ENCODE results near the gene EMC9. TPM values are rescaled to one million over a fixed set of nuclear protein-coding genes. Genes with fewer than 3 reads are reported as not detected.
A peak's percentile ranks its signal among the peaks of the same experiment; 100 is the strongest.

Gene EMC9
- total and polyA plus RNA-seq, 8 donors: 13.5 to 24.3 (median 22.5) TPM

DNA sequence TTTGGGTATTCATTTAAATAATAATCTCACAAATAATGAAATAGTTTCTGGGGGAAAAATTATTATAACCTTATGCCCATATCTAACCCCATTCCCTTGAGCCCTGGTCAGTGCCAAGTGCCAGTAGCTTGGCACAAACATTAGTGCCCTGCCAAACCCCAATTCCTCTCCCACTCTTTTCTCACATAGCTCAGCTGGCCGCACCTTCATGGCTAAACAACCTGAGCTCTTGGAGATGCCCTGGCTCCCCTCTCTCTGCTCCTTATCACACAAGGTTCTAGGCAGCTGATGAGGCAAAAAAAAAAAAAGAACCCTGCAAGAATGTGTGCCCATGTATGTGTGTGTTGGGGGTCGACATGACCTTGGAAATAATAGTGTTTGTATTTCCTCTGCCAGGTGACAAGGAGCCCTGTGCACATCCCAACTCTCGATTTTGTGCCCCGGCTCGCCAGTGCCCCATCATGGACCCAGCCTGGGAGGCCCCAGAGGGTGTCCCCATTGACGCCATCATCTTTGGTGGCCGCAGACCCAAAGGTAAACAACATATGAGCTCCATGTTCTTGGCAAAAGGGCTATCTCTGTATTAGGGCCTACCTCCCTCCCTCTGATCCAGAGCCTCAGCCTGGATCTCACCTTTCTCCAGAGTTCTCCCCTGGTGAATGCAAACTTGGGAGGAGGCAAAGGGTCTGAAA, 38.9 kb downstream of the EMC9 start:
- DNase-seq: peak in 1 of 4 donors; percentile 32
- Histone ChIP-seq H3K4me3 (no peak overlapping the region), H3K27ac (no peak overlapping the region), H3K36me3 (peaks cover 0 to 63% of the 10 kb centered on the region in 2 donors), H3K9me3 (no peaks in the 10 kb centered on the region), H3K4me1 (peaks cover 0 to 19% of the 10 kb centered on the region in 2 donors), H3K27me3 (no peaks in the 10 kb centered on the region)
- ATAC-seq: no peak
- TF ChIP-seq, protein P1, sequence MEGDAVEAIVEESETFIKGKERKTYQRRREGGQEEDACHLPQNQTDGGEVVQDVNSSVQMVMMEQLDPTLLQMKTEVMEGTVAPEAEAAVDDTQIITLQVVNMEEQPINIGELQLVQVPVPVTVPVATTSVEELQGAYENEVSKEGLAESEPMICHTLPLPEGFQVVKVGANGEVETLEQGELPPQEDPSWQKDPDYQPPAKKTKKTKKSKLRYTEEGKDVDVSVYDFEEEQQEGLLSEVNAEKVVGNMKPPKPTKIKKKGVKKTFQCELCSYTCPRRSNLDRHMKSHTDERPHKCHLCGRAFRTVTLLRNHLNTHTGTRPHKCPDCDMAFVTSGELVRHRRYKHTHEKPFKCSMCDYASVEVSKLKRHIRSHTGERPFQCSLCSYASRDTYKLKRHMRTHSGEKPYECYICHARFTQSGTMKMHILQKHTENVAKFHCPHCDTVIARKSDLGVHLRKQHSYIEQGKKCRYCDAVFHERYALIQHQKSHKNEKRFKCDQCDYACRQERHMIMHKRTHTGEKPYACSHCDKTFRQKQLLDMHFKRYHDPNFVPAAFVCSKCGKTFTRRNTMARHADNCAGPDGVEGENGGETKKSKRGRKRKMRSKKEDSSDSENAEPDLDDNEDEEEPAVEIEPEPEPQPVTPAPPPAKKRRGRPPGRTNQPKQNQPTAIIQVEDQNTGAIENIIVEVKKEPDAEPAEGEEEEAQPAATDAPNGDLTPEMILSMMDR (IDR thresholded peaks at IDR 0.05): no peak
- intact Hi-C loops (cut with DNase I): no loop called here

DNA sequence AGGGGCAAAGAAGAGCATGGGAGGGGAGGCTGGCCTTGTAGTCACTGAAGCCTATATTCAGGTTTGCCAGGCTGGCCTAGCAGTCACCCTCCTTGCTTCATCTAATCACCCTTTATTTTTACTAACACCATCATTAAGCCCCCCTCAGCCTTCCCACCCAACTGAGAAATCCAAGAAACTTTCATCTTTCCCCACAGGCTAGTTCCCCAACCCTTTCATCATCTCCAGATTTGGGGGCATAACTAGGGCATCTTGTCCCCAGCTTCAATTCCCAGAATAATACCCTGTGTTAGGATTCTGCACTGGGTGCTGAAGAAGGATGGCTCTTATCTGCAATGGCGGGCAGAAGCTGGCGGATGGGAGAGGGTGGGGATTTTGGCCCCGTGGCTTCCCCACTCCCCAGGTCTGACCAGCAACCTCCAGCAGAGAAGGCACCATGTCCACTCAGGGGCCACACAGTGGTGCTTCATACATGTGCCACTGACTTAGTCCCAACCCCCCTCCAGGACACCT, 40.4 kb downstream of the EMC9 start:
- Histone ChIP-seq H3K27me3 (no peaks in the 10 kb centered on the region), H3K9me3 (no peaks in the 10 kb centered on the region), H3K27ac (no peak overlapping the region), H3K4me3 (no peak overlapping the region), H3K4me1 (peaks cover 0 to 19% of the 10 kb centered on the region in 2 donors), H3K36me3 (peaks cover 0 to 68% of the 10 kb centered on the region in 2 donors)
- ATAC-seq (no peak), DNase-seq (peak in 1 of 4 donors; percentile 31)
- intact Hi-C loops (cut with DNase I): no loop called here
- TF ChIP-seq, protein P1 (IDR thresholded peaks at IDR 0.05): no peak

DNA sequence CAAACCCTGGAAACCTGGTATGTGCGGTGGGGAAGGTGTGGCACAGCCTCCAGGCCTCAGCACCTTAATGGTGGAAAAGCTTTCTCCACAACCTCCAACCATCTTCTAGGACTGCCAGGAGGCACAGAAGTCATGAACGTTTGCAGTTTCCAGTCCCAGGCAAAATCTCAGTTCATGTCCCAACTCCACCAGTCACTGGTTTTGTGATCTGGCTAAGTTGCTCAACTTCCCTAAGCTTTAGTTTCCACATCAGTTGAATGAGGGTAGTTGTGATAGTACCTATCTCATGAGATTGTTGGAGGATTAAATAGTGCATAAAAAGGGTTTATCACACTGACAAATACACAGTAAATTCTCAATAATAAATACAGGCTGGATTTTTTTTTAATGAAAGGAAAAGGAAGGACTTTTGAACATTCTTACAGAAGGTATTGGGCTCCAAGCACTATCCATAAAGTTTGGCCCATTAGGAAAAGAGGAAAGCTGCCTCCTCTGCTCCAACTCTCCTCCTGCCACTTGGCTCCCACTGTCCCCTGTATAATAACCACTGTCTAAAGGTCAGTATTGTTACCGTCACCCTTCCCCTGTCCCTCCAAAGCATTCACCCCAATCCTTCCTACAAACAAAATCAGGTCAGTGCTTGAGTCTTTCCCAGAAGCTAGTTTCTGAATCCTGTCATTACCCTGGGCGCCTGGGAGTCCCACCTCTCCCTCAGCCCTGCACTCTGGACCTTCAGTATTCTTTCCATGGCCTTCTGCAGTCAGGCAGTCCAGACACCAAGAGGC, 41.0 kb downstream of the EMC9 start:
- no peak overlapping the region for H3K27ac ChIP-seq
- DNase-seq: peak in 1 of 4 donors; percentile 22
- TF ChIP-seq, protein P1 (IDR thresholded peaks at IDR 0.05): no peak
- H3K4me1 ChIP-seq: peaks cover 0 to 25% of the 10 kb centered on the region in 2 donors
- intact Hi-C loops (cut with DNase I): no loop called here
- H3K4me3 ChIP-seq: no peak overlapping the region
- H3K27me3 ChIP-seq: no peaks in the 10 kb centered on the region
- H3K9me3 ChIP-seq: no peaks in the 10 kb centered on the region
- no peak for ATAC-seq
- H3K36me3 ChIP-seq: peaks cover 0 to 68% of the 10 kb centered on the region in 2 donors

DNA sequence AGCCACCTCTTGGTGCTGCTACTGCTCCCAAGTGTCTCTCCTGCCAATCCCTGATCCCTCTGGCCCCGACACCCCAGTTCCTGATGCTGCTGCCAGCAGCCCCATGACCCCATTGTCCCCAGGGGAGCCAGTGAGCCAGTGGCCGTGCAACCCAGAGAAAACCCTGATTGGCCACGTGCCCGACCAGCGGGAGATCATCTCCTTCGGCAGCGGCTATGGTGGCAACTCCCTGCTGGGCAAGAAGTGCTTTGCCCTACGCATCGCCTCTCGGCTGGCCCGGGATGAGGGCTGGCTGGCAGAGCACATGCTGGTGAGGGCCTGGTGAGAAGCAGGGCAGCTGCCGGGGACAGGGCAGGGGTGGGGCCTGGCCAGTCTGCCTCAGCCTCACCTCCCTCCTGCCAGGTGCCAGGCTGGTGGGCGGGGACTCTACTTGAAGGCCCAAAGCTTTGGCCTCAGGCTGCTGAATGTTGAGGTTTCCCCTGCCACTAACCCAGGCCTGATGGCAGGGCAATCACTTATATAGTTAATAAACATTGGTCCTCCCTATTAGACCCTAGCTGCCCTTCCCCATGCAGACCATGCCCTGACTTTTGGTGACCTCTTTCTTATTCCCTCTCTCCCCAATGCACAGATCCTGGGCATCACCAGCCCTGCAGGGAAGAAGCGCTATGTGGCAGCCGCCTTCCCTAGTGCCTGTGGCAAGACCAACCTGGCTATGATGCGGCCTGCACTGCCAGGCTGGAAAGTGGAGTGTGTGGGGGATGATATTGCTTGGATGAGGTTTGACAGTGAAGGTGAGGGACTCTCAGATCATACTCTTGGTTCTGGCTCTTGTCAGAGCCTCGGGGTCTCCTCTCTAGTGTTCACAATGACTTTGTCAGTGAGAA, 42.2 kb downstream of the EMC9 start:
- Histone ChIP-seq H3K27ac (no peak overlapping the region), H3K36me3 (peaks cover 0 to 68% of the 10 kb centered on the region in 2 donors), H3K27me3 (no peaks in the 10 kb centered on the region), H3K4me3 (no peak overlapping the region), H3K9me3 (no peaks in the 10 kb centered on the region), H3K4me1 (peaks cover 2 to 33% of the 10 kb centered on the region in 2 donors)
- DNase-seq (peak in 2 of 4 donors; percentile 32 to 69), ATAC-seq (no peak)
- intact Hi-C loops (cut with DNase I): loop anchor here in 1 of 2 donors (10.0 kb wide), 1 partner anchor 84 kb away; no protein-coding TSS in a partner anchor
- TF ChIP-seq, protein P1 (IDR thresholded peaks at IDR 0.05): no peak
